WI38 (cell line): ENCODE data around the gene CDK4.

Experiments used
- H3K4me3 ChIP-seq: 2 replicates; pipeline ENCODE4 v1.5.1; 2011; ENCODE audit warnings: low read depth, mild to moderate bottlenecking, control low read depth, low read length
- TF ChIP-seq, protein P1 (sequence below): IDR thresholded peaks from 2 replicates; pipeline ENCODE4 v1.5.1; 2012; ENCODE audit warnings: low read depth, mild to moderate bottlenecking, control low read depth, low read length

The CDK4 gene

DNA sequence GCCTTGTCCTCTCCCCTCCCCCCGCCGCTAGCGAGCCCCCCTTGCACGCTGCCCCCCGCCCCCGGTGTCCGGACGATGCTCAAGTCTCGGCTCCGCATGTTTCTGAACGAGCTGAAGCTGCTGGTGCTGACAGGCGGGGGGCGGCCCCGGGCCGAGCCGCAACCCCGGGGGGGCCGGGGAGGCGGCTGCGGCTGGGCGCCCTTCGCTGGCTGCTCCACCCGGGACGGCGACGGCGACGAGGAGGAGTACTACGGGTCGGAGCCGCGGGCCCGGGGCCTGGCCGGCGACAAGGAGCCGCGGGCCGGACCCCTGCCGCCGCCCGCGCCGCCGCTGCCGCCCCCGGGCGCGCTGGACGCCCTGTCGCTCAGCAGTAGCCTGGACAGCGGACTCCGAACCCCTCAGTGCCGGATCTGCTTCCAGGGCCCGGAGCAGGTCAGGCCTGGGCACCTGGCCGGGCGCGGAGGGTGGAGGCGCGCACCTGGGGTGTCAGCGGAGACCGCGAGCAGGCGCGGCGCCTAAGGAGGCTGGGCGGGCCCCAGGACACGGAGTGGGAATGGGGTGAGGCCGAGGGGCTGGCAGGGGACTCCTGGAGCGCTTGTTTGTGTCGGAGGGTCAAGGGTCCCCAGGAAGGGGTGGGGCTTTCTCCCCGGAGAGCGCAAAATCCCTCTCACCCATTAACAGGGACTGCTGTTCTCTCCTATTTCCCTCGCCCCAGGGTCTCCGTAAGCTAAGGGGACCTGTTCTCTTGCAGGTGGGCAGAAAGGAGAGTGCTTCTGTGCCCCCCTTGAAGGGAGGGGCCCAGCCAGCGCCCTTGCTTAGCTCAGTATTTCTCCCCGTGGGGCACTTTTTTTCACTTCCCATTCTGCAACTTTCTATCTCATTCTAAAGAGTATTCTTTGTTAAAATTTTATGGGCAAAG lies 3.6 kb upstream of the CDK4 start:
- TF ChIP-seq, protein P1, sequence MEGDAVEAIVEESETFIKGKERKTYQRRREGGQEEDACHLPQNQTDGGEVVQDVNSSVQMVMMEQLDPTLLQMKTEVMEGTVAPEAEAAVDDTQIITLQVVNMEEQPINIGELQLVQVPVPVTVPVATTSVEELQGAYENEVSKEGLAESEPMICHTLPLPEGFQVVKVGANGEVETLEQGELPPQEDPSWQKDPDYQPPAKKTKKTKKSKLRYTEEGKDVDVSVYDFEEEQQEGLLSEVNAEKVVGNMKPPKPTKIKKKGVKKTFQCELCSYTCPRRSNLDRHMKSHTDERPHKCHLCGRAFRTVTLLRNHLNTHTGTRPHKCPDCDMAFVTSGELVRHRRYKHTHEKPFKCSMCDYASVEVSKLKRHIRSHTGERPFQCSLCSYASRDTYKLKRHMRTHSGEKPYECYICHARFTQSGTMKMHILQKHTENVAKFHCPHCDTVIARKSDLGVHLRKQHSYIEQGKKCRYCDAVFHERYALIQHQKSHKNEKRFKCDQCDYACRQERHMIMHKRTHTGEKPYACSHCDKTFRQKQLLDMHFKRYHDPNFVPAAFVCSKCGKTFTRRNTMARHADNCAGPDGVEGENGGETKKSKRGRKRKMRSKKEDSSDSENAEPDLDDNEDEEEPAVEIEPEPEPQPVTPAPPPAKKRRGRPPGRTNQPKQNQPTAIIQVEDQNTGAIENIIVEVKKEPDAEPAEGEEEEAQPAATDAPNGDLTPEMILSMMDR = no peak
- H3K4me3 ChIP-seq = peak overlapping the region; percentile 60

DNA sequence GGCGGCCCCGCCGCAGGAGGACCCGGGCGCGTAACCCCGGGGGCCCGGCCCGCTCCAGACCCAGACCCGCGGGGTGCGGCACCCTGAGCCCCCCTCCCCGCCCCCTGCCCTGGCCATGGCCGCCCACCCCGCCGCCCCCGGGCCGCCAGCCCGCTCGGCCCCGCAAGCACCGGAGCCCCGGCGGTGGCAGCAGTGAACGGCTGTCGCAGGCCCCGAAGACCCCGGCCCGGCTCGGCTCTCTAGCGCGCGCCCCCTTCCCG lies 3.0 kb upstream of the CDK4 start:
- H3K4me3 ChIP-seq = peak overlapping the region; percentile 60
- TF ChIP-seq, protein P1 = no peak

DNA sequence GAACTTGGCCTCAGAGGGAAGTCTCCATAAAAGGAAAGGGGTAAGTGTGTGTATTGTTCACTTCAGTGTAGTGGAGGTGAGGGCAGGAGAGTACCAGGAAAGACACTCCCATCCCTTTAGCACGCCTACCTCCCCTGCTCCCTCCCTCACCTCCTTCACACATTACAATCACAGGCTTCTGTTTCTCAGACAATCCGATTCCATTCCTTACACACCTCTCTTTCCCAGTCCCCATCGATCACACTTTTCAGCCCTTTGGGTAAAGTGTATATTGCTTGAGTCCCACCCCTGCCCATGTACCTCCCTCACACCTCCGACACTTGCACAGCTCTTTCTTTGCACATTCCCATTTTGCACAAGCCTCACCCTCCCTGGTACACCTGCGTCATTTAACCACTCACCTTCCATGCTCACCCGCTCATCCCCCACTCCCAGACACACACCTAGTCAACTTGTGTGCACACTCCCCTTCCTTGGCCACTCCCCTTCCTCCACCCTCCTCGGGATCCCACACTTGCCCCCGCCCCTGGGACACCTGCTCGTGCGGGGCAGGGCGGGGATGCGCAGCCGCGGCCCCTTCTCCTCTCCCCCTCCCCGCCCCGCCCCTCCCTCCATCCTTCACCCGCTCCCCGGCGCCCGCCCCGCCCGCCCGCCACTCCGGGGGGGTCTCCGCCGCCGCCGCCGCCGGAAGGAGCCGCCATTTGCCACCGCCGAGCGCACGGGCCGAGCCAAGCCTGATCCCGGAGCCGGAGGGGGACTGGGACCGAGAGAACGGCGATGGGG lies 2.5 kb upstream of the CDK4 start, which contains the start of gene MARCHF9:
Gene MARCHF9, plus strand, starts transcription at position 693 of the 783 bp plus-strand sequence. CDS start 426 bp downstream, outside the sequence.
- TF ChIP-seq, protein P1 = no peak
- peak within 1 kb of the TSS; percentile 60 for H3K4me3 ChIP-seq

DNA sequence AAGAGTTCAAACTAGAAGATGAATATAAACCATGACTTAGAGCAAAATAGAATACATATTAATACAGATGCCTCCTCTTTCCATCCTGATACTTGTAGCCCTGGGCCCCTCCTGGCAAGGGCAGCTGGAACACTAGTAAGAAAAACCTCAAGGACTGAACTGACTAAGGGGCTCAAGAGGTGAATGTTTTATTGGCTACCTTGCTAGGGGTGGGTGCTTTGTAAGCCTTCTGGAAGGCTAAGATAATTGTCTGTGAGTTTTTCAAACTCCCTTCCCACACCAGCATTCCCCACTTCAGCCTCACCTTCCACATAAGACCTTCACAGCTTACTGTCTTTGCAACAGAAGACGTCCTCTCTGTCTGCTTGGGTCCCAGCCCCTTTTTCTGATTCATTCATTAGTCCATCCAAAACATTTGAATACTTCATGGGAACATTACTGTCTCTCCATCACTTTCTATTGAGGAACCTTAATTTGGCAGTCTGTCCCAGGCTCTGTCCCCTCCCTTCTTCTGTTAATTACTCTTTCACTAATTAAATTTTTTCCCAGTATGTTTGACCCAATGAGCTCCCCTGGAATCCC lies 1.7 kb upstream of the CDK4 start:
- H3K4me3 ChIP-seq = no peak overlapping the region
- TF ChIP-seq, protein P1 = no peak

DNA sequence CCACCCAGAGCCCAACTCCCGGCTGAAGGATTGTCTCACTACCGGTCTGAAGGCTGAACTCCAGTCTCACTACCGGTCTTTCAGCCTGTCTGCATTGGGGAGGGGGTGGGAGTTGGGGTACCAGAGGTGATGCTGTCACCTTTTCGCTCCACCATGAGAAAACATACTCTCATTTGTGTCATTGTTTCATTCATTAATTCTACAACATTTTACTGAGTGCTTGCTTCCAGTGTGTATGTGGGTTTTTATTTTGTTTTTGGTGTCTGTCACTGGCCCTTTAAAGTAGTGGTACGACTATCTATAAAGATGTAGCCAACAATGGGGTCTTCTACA lies 524 bp upstream of the CDK4 start:
- TF ChIP-seq, protein P1 = no peak

DNA sequence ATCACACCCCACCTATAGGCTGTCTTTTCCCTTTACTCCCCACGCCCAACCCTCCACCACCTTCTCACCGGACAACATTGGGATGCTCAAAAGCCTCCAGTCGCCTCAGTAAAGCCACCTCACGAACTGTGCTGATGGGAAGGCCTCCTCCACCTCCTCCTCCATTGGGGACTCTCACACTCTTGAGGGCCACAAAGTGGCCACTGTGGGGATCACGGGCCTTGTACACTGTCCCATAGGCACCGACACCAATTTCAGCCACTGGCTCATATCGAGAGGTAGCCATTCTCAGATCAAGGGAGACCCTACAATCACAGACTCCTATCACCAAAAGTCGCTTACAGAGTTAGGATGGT lies 700 bp downstream of the CDK4 start:
- peak overlapping the region; percentile 89 for H3K4me3 ChIP-seq
- TF ChIP-seq, protein P1 = no peak

More for the DNA sequence above, 524 bp upstream of the CDK4 start:
- H3K4me3 ChIP-seq = peak overlapping the region; percentile 24
